NCI-H82 treated with DMSO at 0.1 percent for 48 hours (cell line): ENCODE data around the gene PAQR6.

Experiments
- DNase-seq: peaks from one replicate; lab custom pipeline; 2025; ENCODE audit not compliant: unreplicated experiment; lab: John Stamatoyannopoulos, UW

The PAQR6 gene

GRCh38 chr1:156263288-156263655, 15.4 kb upstream of the PAQR6 start:
- no peak for DNase-seq

DNA sequence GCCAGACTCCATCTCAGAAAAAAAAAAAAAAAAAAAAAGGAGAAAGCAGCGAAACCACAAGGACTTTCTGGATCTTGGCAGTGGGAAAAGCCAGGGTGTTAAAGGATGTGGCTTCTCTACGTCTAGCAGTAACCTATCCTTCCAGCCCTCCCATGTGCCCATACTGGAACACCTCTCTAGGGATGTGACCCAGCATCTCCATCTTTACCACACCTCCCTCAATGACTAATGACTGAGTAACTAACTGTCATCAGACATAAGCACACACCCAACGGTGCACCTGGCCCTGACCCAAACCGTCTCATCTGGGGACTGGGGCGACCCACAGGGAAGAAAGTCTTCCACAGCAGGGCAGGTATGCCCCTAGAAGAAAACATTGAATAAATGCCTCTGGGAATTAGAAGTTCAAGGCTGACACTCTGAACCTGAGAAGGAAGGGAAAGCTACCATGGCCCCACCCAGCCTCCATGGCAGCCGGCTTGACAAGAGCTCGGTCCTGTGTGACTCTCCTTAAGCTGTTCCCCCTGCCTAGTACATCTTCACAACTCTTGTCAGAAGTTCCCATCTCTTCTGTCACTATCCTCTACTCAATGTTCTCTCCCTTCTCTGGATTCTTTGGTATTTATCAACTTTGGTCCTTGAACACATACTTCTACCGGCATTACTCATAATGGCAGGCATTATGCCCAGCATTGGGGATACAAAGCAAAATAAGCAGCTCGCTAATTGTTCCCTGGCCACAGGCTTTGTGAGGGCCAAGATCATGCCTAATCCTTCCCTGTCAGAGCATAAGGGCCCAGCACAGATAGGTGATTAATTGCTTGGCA, 14.8 kb upstream of the PAQR6 start:
- no peak for DNase-seq

DNA sequence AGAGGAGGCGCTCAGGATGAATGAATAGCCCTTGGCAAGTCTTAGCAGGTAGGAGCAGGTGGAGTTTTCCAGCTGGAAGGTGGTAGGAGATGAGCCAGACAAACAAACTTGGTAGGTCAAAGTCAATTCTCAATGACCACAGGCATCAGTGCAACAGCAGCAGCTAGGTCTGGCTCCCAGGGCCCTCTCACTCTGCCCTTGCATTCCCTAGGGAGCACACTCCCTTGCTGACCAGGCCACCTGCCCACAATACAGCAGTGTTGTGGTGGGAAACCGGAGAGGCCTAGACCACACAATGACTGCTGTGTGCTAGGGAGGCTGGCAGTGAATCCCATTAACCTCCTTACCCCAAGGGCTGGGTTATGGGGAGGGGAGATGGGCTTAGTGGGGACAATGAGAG, 13.0 kb upstream of the PAQR6 start:
- no peak for DNase-seq

- no peak for DNase-seq
Observed at GRCh38 chr1:156259805-156260204, 11.9 kb upstream of the PAQR6 start.

GRCh38 chr1:156258859-156259258, 11.0 kb upstream of the PAQR6 start:
- no peak for DNase-seq

DNA sequence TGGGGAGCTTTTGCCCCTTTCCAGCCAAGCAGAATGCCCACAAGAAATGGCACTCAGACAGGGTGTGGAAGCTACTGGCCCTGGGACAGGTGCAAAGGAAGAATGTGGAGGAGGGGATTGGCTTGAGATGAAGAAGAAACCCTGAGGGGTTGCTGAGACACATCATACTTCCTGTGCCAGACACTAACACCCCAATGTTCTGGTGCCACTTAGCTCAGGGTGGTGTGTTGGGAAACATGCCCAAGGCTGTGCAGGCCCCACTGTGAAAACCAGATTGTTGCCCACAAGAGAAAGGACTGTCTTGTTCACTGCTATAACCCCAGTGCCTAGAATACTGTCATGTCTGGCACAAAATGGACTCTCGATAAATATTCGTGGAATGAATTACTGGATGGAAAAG, 9.9 kb upstream of the PAQR6 start:
- DNase-seq: no peak

DNA sequence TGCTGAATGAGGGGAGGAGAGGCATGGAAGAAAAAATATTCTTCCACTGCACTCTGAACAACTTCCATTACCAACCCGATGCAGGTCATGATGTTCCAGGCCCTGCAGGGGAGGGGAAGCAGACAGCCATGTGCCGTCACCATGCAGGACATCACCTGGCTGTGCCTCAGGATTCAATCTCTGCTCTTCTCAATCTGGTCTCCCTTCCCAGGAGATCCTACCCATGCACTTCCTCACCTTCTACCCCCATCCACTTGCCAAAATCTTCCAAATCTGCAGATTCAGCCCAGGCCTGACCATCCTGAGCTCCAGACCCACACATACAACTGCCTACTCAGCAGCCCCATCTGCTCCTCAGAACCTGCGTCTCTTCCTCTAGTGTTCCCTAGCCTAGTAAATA, 5.8 kb upstream of the PAQR6 start:
- DNase-seq: no peak

DNA sequence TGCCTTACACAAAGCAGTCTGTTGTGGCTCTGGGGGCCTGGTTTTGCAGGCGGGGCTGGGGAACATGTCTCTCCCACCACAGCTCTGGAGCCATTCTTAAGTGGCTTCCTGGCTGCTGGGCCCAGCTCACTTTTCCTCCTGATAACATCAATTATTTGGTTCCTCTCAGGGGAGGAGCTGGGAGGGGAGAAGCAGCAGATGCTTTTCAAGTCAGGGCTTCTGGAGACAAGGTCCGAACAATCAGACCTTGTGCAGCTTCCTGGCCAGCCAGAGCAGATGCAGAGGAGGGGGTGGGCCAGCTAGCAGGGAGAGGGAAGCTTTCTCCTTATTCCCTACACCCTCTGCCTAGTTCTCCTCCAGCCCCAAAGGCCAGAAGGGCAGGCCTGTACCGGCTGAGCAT, 3.7 kb upstream of the PAQR6 start:
- DNase-seq: no peak

- DNase-seq: no peak
Observed at GRCh38 chr1:156249593-156249992, 1.7 kb upstream of the PAQR6 start.

GRCh38 chr1:156248323-156248683, 447 bp upstream of the PAQR6 start:
- DNase-seq: no peak

- DNase-seq: no peak
Observed at GRCh38 chr1:156246781-156247459, 936 bp downstream of the PAQR6 start.

DNA sequence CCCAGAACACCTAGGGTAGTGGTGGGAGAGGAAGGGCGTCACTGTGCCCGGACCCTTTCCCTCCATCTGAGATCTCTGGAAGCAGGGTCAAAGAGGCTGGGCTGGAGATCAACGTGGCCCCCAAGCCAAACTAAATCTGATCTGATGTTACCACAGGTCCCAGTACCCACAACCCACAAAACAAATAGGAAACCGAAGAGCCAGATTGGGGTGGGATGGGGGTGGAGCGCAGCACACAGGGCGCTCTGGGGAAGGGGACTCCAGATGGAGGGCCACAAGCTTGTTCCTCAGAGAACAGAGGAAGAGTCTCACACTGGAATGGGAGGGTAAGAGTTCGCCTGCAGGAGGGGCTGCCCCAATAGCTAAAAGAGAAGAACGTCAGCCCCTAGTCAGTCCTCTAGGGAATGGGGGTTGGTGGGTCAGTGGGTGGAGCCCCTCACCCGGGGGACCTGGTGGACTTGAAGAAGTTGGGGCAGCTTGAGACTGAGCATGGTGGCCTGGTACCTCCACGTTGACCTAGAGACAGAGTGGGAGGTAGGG, 1.5 kb downstream of the PAQR6 start:
- no peak for DNase-seq

GRCh38 chr1:156245451-156246232, 2.2 kb downstream of the PAQR6 start:
- DNase-seq: no peak

DNA sequence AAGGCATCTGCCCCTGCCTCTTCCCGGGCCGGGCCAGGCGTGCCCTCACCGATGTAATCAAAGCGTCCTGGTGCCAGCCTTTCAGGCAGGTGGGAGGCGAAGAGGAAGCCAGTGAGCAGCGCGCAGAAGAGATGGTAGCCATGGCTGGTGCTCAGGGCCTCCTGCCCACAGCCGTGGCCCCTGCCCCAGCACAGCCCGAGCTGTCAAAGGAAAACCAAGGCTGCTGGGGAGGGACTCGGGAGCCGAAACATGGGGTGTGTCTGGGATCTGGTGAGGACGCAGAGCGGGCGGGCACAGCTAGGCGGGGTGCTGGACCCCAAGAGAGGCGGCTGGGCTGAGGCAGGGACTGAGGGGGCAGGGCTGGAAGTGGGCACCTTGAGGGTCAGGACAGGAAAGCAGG, 3.1 kb downstream of the PAQR6 start:
- DNase-seq: no peak

- no peak for DNase-seq
Observed at GRCh38 chr1:156244126-156244525, 3.7 kb downstream of the PAQR6 start.

DNA sequence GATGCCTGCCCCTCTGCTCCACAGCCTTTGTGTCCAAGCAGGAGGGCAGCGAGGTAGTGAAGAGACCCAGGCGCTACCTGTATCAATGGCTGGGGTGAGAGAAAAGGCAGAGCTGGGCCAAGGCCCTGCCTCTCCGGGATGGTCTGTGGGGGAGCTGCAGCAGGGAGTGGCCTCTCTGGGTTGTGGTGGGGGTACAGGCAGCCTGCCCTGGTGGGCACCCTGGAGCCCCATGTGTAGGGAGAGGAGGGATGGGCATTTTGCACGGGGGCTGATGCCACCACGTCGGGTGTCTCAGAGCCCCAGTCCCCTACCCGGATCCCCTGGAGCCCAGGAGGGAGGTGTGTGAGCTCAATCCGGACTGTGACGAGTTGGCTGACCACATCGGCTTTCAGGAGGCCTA, 5.1 kb downstream of the PAQR6 start:
- DNase-seq: no peak

DNA sequence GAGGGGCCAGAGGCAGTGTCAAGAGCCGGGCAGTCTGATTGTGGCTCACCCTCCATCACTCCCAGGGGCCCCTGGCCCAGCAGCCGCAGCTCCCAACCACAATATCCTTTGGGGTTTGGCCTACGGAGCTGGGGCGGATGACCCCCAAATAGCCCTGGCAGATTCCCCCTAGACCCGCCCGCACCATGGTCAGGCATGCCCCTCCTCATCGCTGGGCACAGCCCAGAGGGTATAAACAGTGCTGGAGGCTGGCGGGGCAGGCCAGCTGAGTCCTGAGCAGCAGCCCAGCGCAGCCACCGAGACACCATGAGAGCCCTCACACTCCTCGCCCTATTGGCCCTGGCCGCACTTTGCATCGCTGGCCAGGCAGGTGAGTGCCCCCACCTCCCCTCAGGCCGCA, 5.9 kb downstream of the PAQR6 start, which contains the start of gene BGLAP:
Gene BGLAP, plus strand, starts transcription at position 259 of the 400 bp plus-strand sequence. Its CDS starts 48 bp downstream, at position 307.
- DNase-seq: no peak

DNA sequence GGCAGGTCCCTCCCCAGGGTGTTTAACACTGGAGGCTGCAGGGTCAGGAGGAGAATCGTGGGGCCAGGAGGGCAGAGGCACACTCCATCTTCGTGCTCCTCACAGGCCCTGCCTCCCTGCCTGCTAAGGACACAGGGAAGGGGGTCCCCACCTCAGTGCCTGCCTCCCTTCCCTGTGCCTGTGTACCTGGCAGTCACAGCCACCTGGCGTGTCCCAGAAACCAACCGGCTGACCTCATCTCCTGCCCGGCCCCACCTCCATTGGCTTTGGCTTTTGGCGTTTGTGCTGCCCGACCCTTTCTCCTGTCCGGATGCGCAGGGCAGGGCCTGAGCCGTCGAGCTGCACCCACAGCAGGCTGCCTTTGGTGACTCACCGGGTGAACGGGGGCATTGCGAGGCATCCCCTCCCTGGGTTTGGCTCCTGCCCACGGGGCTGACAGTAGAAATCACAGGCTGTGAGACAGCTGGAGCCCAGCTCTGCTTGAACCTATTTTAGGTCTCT, 6.5 kb downstream of the PAQR6 start:
- no peak for DNase-seq

- no peak for DNase-seq
Observed at GRCh38 chr1:156238248-156238647, 9.6 kb downstream of the PAQR6 start.

DNA sequence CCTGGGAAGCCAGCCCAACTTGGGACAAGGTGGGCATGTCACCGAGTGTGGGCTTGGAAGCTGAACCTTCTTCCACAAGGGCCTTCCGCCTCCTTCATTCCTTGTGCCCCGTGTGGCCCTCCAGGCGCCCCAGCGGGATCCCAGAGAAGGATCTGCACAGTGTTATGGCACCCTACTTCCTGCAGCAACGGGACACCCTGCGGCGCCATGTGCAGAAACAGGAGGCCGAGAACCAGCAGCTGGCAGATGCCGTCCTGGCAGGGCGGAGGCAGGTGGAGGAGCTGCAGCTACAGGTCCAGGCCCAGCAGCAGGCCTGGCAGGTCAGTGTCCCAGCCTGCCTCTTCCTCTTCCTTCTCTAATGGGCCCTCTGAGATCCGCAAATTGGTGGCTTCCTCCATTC, 11.7 kb downstream of the PAQR6 start:
- no peak for DNase-seq

- no peak for DNase-seq
Observed at GRCh38 chr1:156233426-156234127, 14.3 kb downstream of the PAQR6 start.
